WTC11 (cell line): Measurements from ENCODE around the gene JMJD7. TPM values are rescaled to one million over a fixed set of nuclear protein-coding genes. Genes with fewer than 3 reads are reported as not detected.
A peak's percentile ranks its signal among the peaks of the same experiment; 100 is the strongest.

ENCODE experiments used
- ATAC-seq: fragments of 200-7000 bp; cut with Tn5 transposase; 2 replicates; pipeline ENCODE4 v1.10.0; 2021; ENCODE audit warnings: mild to moderate bottlenecking, moderate library complexity
- Bru-seq: library from RNA; stranded (reverse); fragments of 400-500 nt; gene quantifications from one replicate; lab custom pipeline; 2021; lab: Mats Ljungman, UMichigan
- CTCF ChIA-PET: fragments of 300-600 bp; sonication (Branson Sonifier 250); formaldehyde crosslinking; loops from one replicate; lab custom pipeline; 2021; ENCODE audit warnings: antibody characterized with exemption; lab: Charles Lee
- POLR2A ChIA-PET: fragments of 350-600 bp; sonication (Branson Sonifier 250); formaldehyde crosslinking; loops from one replicate; lab custom pipeline; 2021; ENCODE audit warnings: antibody characterized with exemption; lab: Charles Lee
- DNase-seq: peaks from one replicate; pipeline ENCODE4 v3.0.0; 2021; ENCODE audit warnings: low spot score
- H3K27ac Mint-ChIP-seq: 2 replicates; pipeline ENCODE4 v1.8.0; 2021; ENCODE audit warnings: mixed read lengths
- H3K27me3 Mint-ChIP-seq: 2 replicates; pipeline ENCODE4 v1.8.0; 2021; ENCODE audit warnings: low read depth, mild to moderate bottlenecking, moderate library complexity, mixed read lengths
- H3K36me3 Mint-ChIP-seq: 2 replicates; pipeline ENCODE4 v1.8.0; 2021; ENCODE audit warnings: mixed read lengths
- H3K4me1 Mint-ChIP-seq: 2 replicates; pipeline ENCODE4 v1.8.0; 2022; ENCODE audit warnings: mixed read lengths
- H3K4me3 Mint-ChIP-seq: 2 replicates; pipeline ENCODE4 v1.8.0; 2021; ENCODE audit warnings: mild to moderate bottlenecking, moderate library complexity, mixed read lengths
- H3K9me3 Mint-ChIP-seq: 2 replicates; pipeline ENCODE4 v1.8.0; 2021; ENCODE audit warnings: mixed read lengths
- AR ChIP-seq: fragments of 250-450 bp; sonication (Bioruptor Pico); IDR thresholded peaks from 2 replicates; pipeline ENCODE4 v1.9.0; 2021; ENCODE audit warnings: mild to moderate bottlenecking
- E2F5 ChIP-seq: sonication (generic); formaldehyde crosslinking; IDR thresholded peaks from 2 replicates; pipeline ENCODE4 v1.8.1; 2022; ENCODE audit warnings: mild to moderate bottlenecking, moderate library complexity, missing genetic modification reagents
- ETV6 ChIP-seq: sonication (generic); formaldehyde crosslinking; IDR thresholded peaks from 2 replicates; pipeline ENCODE4 v1.8.1; 2022; ENCODE audit warnings: mild to moderate bottlenecking, missing genetic modification reagents
- FOXK1 ChIP-seq: sonication (generic); formaldehyde crosslinking; IDR thresholded peaks from 2 replicates; pipeline ENCODE4 v1.8.0; 2022; ENCODE audit warnings: mild to moderate bottlenecking, moderate library complexity, missing genetic modification reagents
- GABPB1 ChIP-seq: sonication (generic); formaldehyde crosslinking; IDR thresholded peaks from 2 replicates; pipeline ENCODE4 v1.8.1; 2023; ENCODE audit warnings: mild to moderate bottlenecking, missing genetic modification reagents
- GRHL2 ChIP-seq: fragments of 250-450 bp; sonication (Bioruptor Pico); IDR thresholded peaks from 2 replicates; pipeline ENCODE4 v1.8.0; 2022; ENCODE audit warnings: mild to moderate bottlenecking, moderate library complexity; ENCODE audit not compliant: insufficient replicate concordance, severe bottlenecking
- HMGXB4 ChIP-seq: sonication (generic); formaldehyde crosslinking; IDR thresholded peaks from 2 replicates; pipeline ENCODE4 v1.8.1; 2023; ENCODE audit warnings: mild to moderate bottlenecking, moderate library complexity, missing genetic modification reagents
- IRF2 ChIP-seq: sonication (generic); formaldehyde crosslinking; IDR thresholded peaks from 2 replicates; pipeline ENCODE4 v1.8.0; 2022; ENCODE audit warnings: low read depth, missing genetic modification reagents, borderline replicate concordance
- KAT7 ChIP-seq: sonication (generic); formaldehyde crosslinking; IDR thresholded peaks from 2 replicates; pipeline ENCODE4 v1.8.1; 2023; ENCODE audit warnings: missing genetic modification reagents, mild to moderate bottlenecking, borderline replicate concordance
- NR3C1 ChIP-seq: sonication (generic); formaldehyde crosslinking; conservative IDR thresholded peaks from 2 replicates; pipeline ENCODE4 v1.8.1; 2023; ENCODE audit warnings: low read depth, mild to moderate bottlenecking, missing genetic modification reagents
- PRDM15 ChIP-seq: sonication (generic); formaldehyde crosslinking; IDR thresholded peaks from 2 replicates; pipeline ENCODE4 v1.8.0; 2022; ENCODE audit warnings: missing genetic modification reagents
- RELA ChIP-seq: sonication (generic); formaldehyde crosslinking; IDR thresholded peaks from 2 replicates; pipeline ENCODE4 v1.8.1; 2022; ENCODE audit warnings: missing genetic modification reagents, mild to moderate bottlenecking, borderline replicate concordance
- SOX15 ChIP-seq: fragments of 250-450 bp; sonication (Bioruptor Pico); IDR thresholded peaks from 2 replicates; pipeline ENCODE4 v1.9.0; 2021; ENCODE audit warnings: mild to moderate bottlenecking
- SP1 ChIP-seq: sonication (generic); formaldehyde crosslinking; conservative IDR thresholded peaks from 2 replicates; pipeline ENCODE4 v1.8.1; 2022; ENCODE audit warnings: missing genetic modification reagents
- TCF7 ChIP-seq: sonication (generic); formaldehyde crosslinking; IDR thresholded peaks from 2 replicates; pipeline ENCODE4 v1.8.0; 2022; ENCODE audit warnings: mild to moderate bottlenecking, low read depth, missing genetic modification reagents, moderate library complexity
- ZNF263 ChIP-seq: sonication (generic); formaldehyde crosslinking; IDR thresholded peaks from 2 replicates; pipeline ENCODE4 v1.8.1; 2022; ENCODE audit warnings: low read depth, mild to moderate bottlenecking, moderate library complexity, missing genetic modification reagents
- ZNF416 ChIP-seq: fragments of 250-450 bp; sonication (Bioruptor Pico); IDR thresholded peaks from 2 replicates; pipeline ENCODE4 v1.9.0; 2021; ENCODE audit warnings: mild to moderate bottlenecking, inconsistent platforms
- ZNF671 ChIP-seq: fragments of 250-450 bp; sonication (Bioruptor Pico); IDR thresholded peaks from 2 replicates; pipeline ENCODE4 v1.8.0; 2021; ENCODE audit warnings: mild to moderate bottlenecking
- long read RNA-seq, 3 experiments: library from RNA in 1 of 3; library from capped mRNA in 1 of 3; library from polyadenylated mRNA in 1 of 3; unstranded in 2 of 3; stranded (forward) in 1 of 3; transcript quantifications; one replicate each; pipeline ENCODE4 v2.0.0, GENCODE V29; 2021
- total RNA-seq: library from RNA; stranded (reverse); gene quantifications from 3 replicates; pipeline ENCODE4 v1.2.3, GENCODE V29; 2021

JMJD7 gene
- total RNA-seq: 14.8 to 19.9 TPM (median 18.2 TPM) in 3 replicates
- Bru-seq, nascent RNA: percentile 69 among the genes with signal in this experiment
- long read RNA-seq, experiment 1, transcript JMJD7-201 (8 exons, 1,416 nt): major isoform, 26 of 35 reads
- long read RNA-seq, experiment 1, partial matches to known transcripts: 1 of 35 reads
- long read RNA-seq, experiment 1, other reads (novel, unspliced or antisense): 5 of 35 reads
- long read RNA-seq, experiment 2, transcript JMJD7-201 (8 exons, 1,416 nt): major isoform, 9 of 14 reads
- long read RNA-seq, experiment 2, partial matches to known transcripts: 4 of 14 reads
- long read RNA-seq, experiment 2, other reads (novel, unspliced or antisense): 0 of 14 reads
- long read RNA-seq, experiment 3, transcript JMJD7-201 (8 exons, 1,416 nt): major isoform, 18 of 20 reads
- long read RNA-seq, experiment 3, partial matches to known transcripts: 0 of 20 reads
- long read RNA-seq, experiment 3, other reads (novel, unspliced or antisense): 2 of 20 reads

- no peaks in the 10 kb centered on the region for H3K9me3 Mint-ChIP-seq
- peak within 1 kb of the TSS; percentile 92 for H3K4me3 Mint-ChIP-seq
- POLR2A ChIA-PET: interaction anchor here (1.3 to 3.5 kb wide), 2 partner anchors 23 to 54 kb away, joined by 4 to 15 read pairs; partner anchors contain the start of gene MAPKBP1
- DNase-seq (peak; percentile 93), ATAC-seq (peak; percentile 93)
- peaks cover 2% of the 10 kb centered on the region; the same call in 1 of the 2 replicates for H3K36me3 Mint-ChIP-seq
- H3K4me1 Mint-ChIP-seq: peaks cover 7% of the 10 kb centered on the region
- CTCF ChIA-PET: interaction anchor here (0.8 to 3.9 kb wide), 11 partner anchors 19 to 362 kb away, joined by 3 to 56 read pairs (median 4); partner anchors contain the start of gene MAPKBP1
- TF ChIP-seq KAT7: peak; percentile 63; the same call in 1 of the 2 replicates
- TF ChIP-seq GABPB1 (CRISPR knock-in tag): peak; percentile 46; the same call in 1 of the 2 replicates
- TF ChIP-seq IRF2: no peak
- 0 out of 2 replicates have a peak, but pooled peaks have one; percentile 12 for TF ChIP-seq AR (CRISPR knock-in tag)
- TF ChIP-seq ZNF263: no peak
- TF ChIP-seq RELA (CRISPR knock-in tag): peak; percentile 76; the same call in 1 of the 2 replicates
- TF ChIP-seq PRDM15 (CRISPR knock-in tag): no peak
- TF ChIP-seq SP1 (CRISPR knock-in tag): 0 out of 2 replicates have a peak, but pooled peaks have one; percentile 27
- TF ChIP-seq ETV6 (CRISPR knock-in tag): peak; percentile 56; the same call in 1 of the 2 replicates
- H3K27me3 Mint-ChIP-seq: no peaks in the 10 kb centered on the region
- H3K27ac Mint-ChIP-seq: peak within 1 kb of the TSS; percentile 39; the same call in 1 of the 2 replicates
These were observed at the start of gene JMJD7 for GRCh38 chr15:41827880-41828806. Gene JMJD7 (plus strand): TSS chr15:41828092. CDS start chr15:41828125, 33 bp downstream.

GRCh38 chr15:41778521-41778920, 49.4 kb upstream of the JMJD7 start:
- no peak overlapping the region for H3K27ac Mint-ChIP-seq
- ChIA-PET CTCF (interaction anchor here (0.9 to 1.9 kb wide), 3 partner anchors 33 to 221 kb away, joined by 3 to 9 read pairs (median 4); no protein-coding TSS in a partner anchor), POLR2A (no interaction called here)
- ATAC-seq: no peak
- H3K4me1 Mint-ChIP-seq: peaks cover 55% of the 10 kb centered on the region
- DNase-seq: no peak
- no peaks in the 10 kb centered on the region for H3K36me3 Mint-ChIP-seq
- no peak overlapping the region for H3K4me3 Mint-ChIP-seq
- H3K9me3 Mint-ChIP-seq: no peaks in the 10 kb centered on the region
- no peaks in the 10 kb centered on the region for H3K27me3 Mint-ChIP-seq
- no peak for TF ChIP-seq NR3C1
- TF ChIP-seq E2F5 (CRISPR knock-in tag): no peak
- TF ChIP-seq ZNF671: no peak
- TF ChIP-seq FOXK1 (CRISPR knock-in tag): no peak
- no peak for TF ChIP-seq ZNF416
- no peak for TF ChIP-seq HMGXB4 (CRISPR knock-in tag)
- no peak for TF ChIP-seq SOX15 (CRISPR knock-in tag)
- no peak for TF ChIP-seq TCF7
- no peak for TF ChIP-seq GRHL2 (CRISPR knock-in tag)
